ENCODE results near the gene SGSM2.

SGSM2 gene

GRCh38 chr17:2335726-2336214 is 1.5 kb upstream of the SGSM2 start:
- DNase-seq (ENCODE audit: low read depth, low spot score) = no peak

DNA sequence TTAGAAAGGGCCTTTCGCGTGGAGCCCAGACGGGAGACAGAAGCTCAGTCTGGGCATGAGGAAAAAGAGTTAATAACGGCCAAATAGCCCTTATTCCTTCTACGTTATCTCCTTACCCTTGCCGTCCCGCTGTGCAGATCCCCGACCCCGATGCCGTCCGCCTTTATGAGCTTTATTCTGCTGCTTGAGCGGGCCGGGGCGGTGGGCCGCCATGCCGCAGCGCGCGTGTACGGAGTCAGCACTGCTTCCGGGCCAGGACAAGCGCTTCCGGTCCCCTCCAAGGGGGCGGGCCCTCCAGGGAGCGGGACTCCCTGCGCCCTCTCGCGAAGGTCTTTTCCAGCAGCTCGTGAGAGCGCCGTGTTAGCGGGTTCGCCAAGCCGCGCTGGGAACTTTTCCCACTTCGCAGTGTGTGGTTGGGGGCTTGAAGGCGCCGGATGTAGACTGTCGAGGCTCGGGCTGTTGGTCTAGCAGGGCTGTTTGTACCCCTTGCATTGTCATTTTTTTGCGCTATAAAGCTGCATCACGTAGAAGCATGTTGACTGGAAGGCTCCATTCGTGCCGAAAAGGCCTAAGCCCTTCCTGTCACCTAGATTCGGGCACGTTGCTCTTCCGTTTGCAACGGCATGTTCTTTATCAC is 968 bp upstream of the SGSM2 start, which contains the start of gene TSR1:
Gene TSR1 (minus strand): TSS at position 243 of the 637 bp plus-strand sequence. CDS start 30 bp downstream, at position 213.
- H3K4me3 ChIP-seq (ENCODE audit: low read length) = peak within 1 kb of the TSS; percentile 84
- DNase-seq (ENCODE audit: low read depth, low spot score) = peak; percentile 89

More at GRCh38 chr17:2335726-2336214, 1.5 kb upstream of the SGSM2 start:
- H3K4me3 ChIP-seq (ENCODE audit: low read length) = peak overlapping the region; percentile 84

GRCh38 chr17:2337544-2338314 is 428 bp downstream of the SGSM2 start:
- no peak for DNase-seq (ENCODE audit: low read depth, low spot score)
- H3K4me3 ChIP-seq (ENCODE audit: low read length) = peak overlapping the region; percentile 84

- DNase-seq (ENCODE audit: low read depth, low spot score) = no peak
Observed at GRCh38 chr17:2338315-2338657, 985 bp downstream of the SGSM2 start.

GRCh38 chr17:2343421-2343820 is 6.1 kb downstream of the SGSM2 start:
- H3K4me3 ChIP-seq (ENCODE audit: low read length) = no peak overlapping the region
- no peak for DNase-seq (ENCODE audit: low read depth, low spot score)

More at GRCh38 chr17:2338315-2338657, 985 bp downstream of the SGSM2 start:
- H3K4me3 ChIP-seq (ENCODE audit: low read length) = peak overlapping the region; percentile 84

GRCh38 chr17:2344528-2344927 is 7.2 kb downstream of the SGSM2 start:
- no peak for DNase-seq (ENCODE audit: low read depth, low spot score)

GRCh38 chr17:2346475-2346874 is 9.2 kb downstream of the SGSM2 start:
- DNase-seq (ENCODE audit: low read depth, low spot score) = no peak
- H3K4me3 ChIP-seq (ENCODE audit: low read length) = no peak overlapping the region

More at GRCh38 chr17:2344528-2344927, 7.2 kb downstream of the SGSM2 start:
- no peak overlapping the region for H3K4me3 ChIP-seq (ENCODE audit: low read length)

- DNase-seq (ENCODE audit: low read depth, low spot score) = no peak
- H3K4me3 ChIP-seq (ENCODE audit: low read length) = no peak overlapping the region
Observed at GRCh38 chr17:2347805-2348685, 10.7 kb downstream of the SGSM2 start.

GRCh38 chr17:2351269-2351668 is 14.0 kb downstream of the SGSM2 start:
- H3K4me3 ChIP-seq (ENCODE audit: low read length) = no peak overlapping the region
- DNase-seq (ENCODE audit: low read depth, low spot score) = no peak

DNA sequence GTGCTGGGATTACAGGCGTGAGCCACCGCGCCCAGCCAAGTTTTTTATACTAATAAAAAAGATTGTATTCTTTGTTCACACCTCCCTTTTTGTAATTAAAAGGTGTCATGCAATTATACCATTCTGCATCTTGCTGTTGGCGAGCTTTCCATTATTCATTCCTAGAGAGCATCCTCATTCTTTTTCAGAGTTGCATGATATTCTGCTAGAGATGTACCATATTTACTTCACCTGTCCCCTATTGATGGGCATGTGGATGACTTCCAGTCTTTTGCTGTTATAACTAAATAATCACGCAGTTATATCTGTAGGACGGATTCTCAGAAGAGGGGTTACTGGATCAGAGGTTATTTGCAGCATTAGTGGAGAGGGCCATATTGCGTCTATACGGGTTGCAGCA is 17.0 kb downstream of the SGSM2 start:
- DNase-seq (ENCODE audit: low read depth, low spot score) = no peak
- no peak overlapping the region for H3K4me3 ChIP-seq (ENCODE audit: low read length)

GRCh38 chr17:2357237-2357636 is 19.9 kb downstream of the SGSM2 start:
- no peak overlapping the region for H3K4me3 ChIP-seq (ENCODE audit: low read length)

DNA sequence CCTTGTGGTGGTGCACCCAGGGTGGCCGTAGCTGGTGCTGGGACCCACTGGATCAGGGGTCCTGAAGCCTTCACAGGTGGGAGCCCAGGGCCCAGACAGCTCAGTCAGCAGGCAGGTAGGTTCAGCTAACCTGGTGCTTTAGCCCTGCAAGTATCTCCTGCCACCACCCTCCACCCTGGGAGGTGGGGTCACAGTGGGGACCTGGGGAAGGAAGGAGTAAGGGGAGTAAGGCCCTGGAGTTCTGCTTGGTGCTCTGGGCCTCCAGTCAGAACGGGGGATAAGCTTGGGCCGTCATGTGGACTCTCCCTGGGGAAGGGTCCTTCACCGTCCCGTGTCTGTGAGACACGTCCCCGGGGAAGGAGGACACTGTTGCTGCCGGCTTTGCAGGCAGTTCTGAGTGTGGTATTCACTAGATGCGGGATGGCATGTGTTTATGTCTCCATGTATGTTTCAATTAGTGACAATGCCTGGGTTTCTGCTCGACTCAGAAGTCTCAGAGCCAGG is 20.7 kb downstream of the SGSM2 start:
- no peak for DNase-seq (ENCODE audit: low read depth, low spot score)
- H3K4me3 ChIP-seq (ENCODE audit: low read length) = no peak overlapping the region

More at GRCh38 chr17:2357237-2357636, 19.9 kb downstream of the SGSM2 start:
- no peak for DNase-seq (ENCODE audit: low read depth, low spot score)

- DNase-seq (ENCODE audit: low read depth, low spot score) = no peak
- H3K4me3 ChIP-seq (ENCODE audit: low read length) = no peak overlapping the region
Observed at GRCh38 chr17:2361010-2361760, 23.9 kb downstream of the SGSM2 start.

DNA sequence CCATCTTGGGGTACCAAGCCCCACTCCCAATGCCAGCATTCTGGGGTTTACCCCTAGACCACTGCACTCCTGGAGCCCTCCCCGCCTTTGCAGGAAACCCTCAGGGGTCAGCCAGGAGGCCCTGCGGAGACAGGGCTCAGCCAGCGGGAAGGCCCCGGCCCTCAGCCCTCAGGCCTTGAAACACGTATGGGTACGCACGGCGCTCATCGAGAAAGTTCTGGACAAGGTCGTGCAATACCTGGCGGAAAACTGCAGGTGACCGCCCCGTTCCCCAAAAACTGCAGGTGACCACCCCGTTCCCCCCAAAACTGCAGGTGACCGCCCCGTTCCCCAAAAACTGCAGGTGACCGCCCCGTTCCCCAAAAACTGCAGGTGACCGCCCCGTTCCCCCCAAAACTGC is 24.7 kb downstream of the SGSM2 start:
- no peak overlapping the region for H3K4me3 ChIP-seq (ENCODE audit: low read length)
- no peak for DNase-seq (ENCODE audit: low read depth, low spot score)

GRCh38 chr17:2362416-2362815 is 25.1 kb downstream of the SGSM2 start:
- DNase-seq (ENCODE audit: low read depth, low spot score) = no peak
- no peak overlapping the region for H3K4me3 ChIP-seq (ENCODE audit: low read length)

DNA sequence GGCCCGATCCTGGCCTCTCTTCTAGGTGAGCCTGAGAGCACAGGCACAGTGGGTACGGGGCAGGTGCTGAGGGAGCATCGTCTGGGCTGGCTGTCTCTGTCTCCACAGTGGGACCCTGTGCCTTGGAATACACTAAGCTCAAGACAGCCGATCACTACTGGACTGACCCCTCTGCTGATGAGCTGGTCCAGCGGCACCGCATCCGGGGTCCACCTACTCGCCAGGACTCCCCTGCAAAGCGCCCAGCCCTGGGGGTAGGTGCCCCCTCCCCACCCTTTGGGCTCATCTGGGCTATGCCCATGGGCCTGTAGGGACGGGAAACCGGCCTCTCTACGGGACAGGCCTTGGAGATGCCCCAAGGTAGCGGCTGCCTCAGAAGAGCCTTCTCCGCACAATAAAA is 25.6 kb downstream of the SGSM2 start:
- DNase-seq (ENCODE audit: low read depth, low spot score) = no peak
- no peak overlapping the region for H3K4me3 ChIP-seq (ENCODE audit: low read length)

GRCh38 chr17:2363318-2363717 is 26.0 kb downstream of the SGSM2 start:
- no peak overlapping the region for H3K4me3 ChIP-seq (ENCODE audit: low read length)
- no peak for DNase-seq (ENCODE audit: low read depth, low spot score)

GRCh38 chr17:2363851-2364762 is 26.8 kb downstream of the SGSM2 start:
- DNase-seq (ENCODE audit: low read depth, low spot score) = no peak
- no peak overlapping the region for H3K4me3 ChIP-seq (ENCODE audit: low read length)
